Fibroblast of skin of left quadriceps (primary cell): ENCODE results near the gene HDAC9.
A peak's percentile ranks its signal among the peaks of the same experiment; 100 is the strongest.

ENCODE experiments used
- DNase-seq, 2 experiments: peaks; one replicate each; pipeline ENCODE4 v3.0.0-alpha.2; 2013; ENCODE audit warnings: low read depth in 2 of 2

HDAC9 gene

GRCh38 chr7:18494406-18494805 is 1.1 kb upstream of the HDAC9 start:
- no peak for DNase-seq

- DNase-seq = no peak
These were observed 634 bp upstream of the HDAC9 start for GRCh38 chr7:18494821-18495408.

- DNase-seq = no peak
These were observed 772 bp downstream of the HDAC9 start for GRCh38 chr7:18496341-18496700.

- no peak for DNase-seq
These were observed 1.5 kb downstream of the HDAC9 start for GRCh38 chr7:18497082-18497481.

- DNase-seq = no peak
These were observed 2.3 kb downstream of the HDAC9 start for GRCh38 chr7:18497800-18498199.

- no peak for DNase-seq
These were observed 2.8 kb downstream of the HDAC9 start for GRCh38 chr7:18498341-18498740.

- no peak for DNase-seq
These were observed 4.0 kb downstream of the HDAC9 start for GRCh38 chr7:18499407-18500177.

- no peak for DNase-seq
These were observed 7.7 kb downstream of the HDAC9 start for GRCh38 chr7:18503126-18503866.

- no peak for DNase-seq
These were observed 9.4 kb downstream of the HDAC9 start for GRCh38 chr7:18504965-18505364.

- DNase-seq = peak in 1 of 2 experiments; percentile 26
These were observed 10.4 kb downstream of the HDAC9 start for GRCh38 chr7:18505870-18506460.

- DNase-seq = peak; percentile 89 to 90
These were observed 13.2 kb downstream of the HDAC9 start for GRCh38 chr7:18508443-18509427.

- no peak for DNase-seq
These were observed 13.9 kb downstream of the HDAC9 start for GRCh38 chr7:18509481-18509880.

GRCh38 chr7:18511351-18512140 is 16.0 kb downstream of the HDAC9 start:
- no peak for DNase-seq

GRCh38 chr7:18513343-18513742 is 17.8 kb downstream of the HDAC9 start:
- DNase-seq = no peak

- peak; percentile 50 to 55 for DNase-seq
These were observed 19.5 kb downstream of the HDAC9 start for GRCh38 chr7:18515067-18515466.

- DNase-seq = no peak
These were observed 22.1 kb downstream of the HDAC9 start for GRCh38 chr7:18517646-18518045.

GRCh38 chr7:18518555-18518954 is 23.0 kb downstream of the HDAC9 start:
- no peak for DNase-seq

- DNase-seq = peak; percentile 67 to 70
These were observed 25.1 kb downstream of the HDAC9 start for GRCh38 chr7:18520450-18521235.

- DNase-seq = no peak
These were observed 25.7 kb downstream of the HDAC9 start for GRCh38 chr7:18521236-18521589.
